Stimulated activated CD4-positive, alpha-beta T cell treated with anti-CD3 and anti-CD28 coated beads, Interleukin-15, amount 100 ng/mL, for 48 hours (primary cell): Measurements from ENCODE around the gene RARB.

Source experiments
- DNase-seq, 2 donors: peaks; one replicate each; pipeline ENCODE4 v3.0.0-alpha.2; 2020; ENCODE audit warnings: low read depth in 2 of 2

The RARB gene

DNA sequence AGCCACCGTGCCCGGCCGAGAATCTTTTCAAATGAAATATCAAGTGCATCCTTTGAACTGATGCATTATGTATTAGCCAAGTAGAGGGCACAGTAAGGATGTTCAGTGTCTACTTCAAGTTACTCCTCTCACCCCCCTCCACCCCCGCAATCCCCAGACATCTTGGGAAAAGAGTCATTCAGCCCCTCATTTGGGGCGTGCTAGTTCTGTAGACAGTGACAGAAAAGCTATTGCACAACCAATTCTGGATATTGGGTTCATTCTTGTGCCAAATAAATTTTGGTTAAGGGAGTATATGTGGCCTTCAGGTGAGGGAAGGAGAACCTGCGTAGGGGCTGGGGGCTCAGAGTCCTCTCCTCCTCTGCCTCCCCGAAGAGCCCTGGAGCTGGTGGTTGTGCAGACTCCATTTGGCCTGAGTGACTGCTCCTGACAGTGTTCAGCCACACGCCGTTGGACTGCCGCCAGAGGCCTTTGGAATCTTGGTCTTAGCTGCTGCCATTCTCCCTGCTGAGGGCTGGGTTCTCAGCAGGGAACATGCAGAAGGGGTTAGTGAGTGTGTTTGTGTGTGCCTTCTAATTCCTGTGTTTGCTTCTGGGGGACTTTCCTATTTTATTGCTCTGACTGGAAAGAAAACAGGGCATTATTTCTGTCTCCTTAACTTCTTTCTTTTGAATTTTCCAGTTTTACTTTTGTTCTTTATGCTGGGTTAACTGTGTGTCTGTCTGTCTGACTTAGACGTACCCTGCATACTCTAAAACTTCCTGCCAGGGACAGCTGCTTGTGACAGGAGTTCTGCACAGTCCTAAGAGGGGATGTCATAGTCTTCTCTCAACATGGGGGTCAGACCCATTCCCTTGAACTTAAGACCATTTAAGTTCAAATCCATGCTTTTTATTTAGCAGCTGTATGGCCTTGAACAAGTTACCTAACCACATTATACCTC, 21.0 kb downstream of the RARB start:
- no peak for DNase-seq

DNA sequence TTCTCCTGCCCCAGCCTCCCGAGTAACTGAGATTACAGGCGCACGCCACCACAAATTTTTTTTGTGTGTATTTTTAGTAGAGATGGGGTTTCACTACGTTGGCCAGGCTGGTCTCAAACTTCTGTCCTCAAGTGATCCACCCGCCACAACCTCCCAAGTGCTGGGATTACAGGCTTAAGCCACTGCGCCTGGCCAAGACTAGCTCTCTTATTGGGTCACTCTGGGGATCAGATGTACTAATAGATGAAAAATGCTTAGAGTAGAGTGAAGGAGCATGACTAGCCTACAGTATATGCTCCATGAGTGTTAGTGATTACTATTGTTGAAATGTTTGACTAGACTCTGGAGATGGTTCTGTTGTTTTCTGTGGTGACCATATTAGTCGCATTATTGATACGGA, 21.8 kb downstream of the RARB start:
- DNase-seq, result no peak

GRCh38 chr3:25452192-25452591, 24.1 kb downstream of the RARB start:
- no peak for DNase-seq

GRCh38 chr3:25452740-25453139, 24.7 kb downstream of the RARB start:
- no peak for DNase-seq

DNA sequence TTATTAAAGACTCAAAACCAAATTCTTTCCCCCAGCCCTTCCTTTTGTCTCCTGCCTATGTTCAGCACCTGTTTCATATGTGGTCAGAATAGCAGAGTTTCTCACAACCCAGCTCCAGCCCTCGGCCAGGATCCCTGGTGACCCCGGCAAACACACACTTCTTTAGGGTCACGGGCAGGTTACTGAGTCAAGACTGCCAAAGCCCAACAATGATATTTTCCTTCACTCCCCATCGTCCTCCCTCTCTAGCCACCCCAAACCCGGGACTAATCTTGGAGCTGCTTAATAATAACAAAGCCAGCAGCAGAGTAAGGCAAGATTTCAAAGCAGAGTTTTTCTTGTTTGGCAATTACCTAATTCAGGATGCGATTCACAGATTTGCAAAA, 25.5 kb downstream of the RARB start:
- no peak for DNase-seq

- no peak for DNase-seq
Observed at GRCh38 chr3:25454005-25454927, 26.2 kb downstream of the RARB start.

- no peak for DNase-seq
Observed at GRCh38 chr3:25455441-25456132, 27.5 kb downstream of the RARB start.

- no peak for DNase-seq
Observed at GRCh38 chr3:25456723-25457670, 28.9 kb downstream of the RARB start.

DNA sequence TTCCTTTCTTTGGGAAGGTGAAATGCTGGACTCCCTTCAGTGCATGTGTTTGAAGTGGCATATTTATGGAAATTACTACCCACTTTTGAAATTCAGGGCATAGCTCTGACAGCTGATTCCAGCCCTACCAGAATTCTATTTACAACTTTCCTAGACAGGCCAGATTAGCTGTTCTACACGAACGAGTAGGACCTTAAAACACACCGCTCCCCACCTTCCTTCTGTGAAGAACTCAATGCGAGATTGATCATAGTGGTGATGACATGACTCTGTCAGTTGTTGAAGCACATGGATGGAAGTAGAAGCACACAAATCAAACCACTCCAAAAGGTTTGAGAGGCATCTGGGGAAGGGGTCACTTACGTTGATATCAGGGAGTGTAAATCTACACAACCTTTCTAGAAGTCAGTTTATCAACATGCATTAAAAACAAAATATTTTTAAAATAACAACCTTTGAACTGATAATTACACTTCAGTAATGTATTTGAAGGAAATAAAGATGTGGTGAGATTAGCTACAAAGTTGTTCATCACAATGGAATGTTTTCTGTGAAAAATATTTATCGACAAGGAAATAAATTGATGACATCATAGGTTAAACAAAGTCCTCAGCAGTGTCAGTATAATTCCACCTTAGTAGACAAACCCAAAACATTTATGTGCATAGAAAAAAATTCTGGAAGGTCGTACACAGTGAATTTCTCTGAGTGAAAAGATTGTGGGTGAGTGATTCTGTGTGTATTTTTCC, 29.8 kb downstream of the RARB start:
- DNase-seq, result no peak

GRCh38 chr3:25458420-25458814, 30.4 kb downstream of the RARB start:
- DNase-seq, result no peak

DNA sequence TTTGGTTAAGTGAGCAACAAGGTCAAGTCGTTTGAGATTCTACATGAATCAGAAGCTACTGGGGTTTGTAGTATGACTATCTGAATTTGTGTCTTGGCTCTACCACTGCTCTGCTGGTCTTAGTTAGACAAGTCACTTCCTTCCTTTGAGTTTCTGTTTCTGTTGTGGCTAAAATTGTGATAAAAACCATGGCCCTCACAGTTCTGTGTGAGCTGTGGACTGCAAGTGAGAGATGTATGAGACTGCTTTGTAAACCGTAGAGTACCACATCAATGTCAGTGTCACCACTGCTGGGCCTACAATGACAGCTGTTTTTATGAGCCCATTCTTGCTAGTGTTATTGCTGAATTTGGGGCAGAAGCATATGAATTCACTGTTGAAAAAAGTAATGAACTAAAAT, 32.7 kb downstream of the RARB start:
- DNase-seq, result no peak

DNA sequence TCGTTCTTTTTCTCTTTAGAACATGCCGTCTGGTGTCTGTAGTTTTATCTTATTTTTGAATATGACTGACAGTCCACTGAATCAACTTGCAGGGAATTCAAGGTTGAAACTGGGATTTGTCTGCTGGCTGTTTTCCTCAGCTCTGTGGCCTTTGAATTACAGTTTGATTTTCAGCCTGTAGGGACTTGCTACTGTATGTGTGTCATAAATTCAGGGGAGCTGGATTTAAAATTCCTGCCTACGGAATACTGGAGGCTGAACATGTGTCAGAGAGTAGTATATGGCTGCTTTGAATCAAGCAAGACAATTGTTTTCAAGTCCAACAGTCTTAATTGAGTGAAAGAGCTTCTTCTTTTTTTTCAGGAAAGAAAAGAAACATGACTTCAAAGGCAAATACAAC, 33.9 kb downstream of the RARB start:
- no peak for DNase-seq

- DNase-seq, result no peak
Observed at GRCh38 chr3:25462495-25462894, 34.4 kb downstream of the RARB start.

- no peak for DNase-seq
Observed at GRCh38 chr3:25463836-25464418, 35.9 kb downstream of the RARB start.

DNA sequence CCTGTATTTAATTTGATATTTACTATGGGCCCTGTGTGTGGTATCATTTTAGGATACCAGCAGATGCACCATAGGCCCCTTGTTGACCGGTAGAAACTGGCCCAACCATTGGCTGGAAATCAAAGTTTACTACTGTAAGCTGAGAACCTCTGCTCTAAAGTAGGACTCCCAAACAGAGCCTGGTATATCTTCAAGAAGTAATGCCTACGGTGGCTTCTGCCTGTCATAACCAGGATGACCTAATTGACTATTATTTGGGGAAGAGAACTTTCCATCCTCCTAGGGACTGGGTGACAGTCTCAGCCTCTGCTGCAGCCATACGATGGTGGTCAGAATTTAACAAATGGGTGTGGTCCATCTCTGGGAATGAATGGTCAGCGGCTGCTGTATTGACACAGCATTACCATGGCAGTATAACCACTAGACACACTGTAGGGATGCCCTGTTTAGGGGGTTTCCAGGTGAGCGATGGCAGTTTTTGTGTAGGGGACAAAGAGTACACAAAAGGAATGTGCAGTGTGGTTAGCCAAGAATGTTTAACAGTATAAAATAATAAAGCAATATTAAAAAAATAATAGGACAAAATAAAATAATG, 37.3 kb downstream of the RARB start:
- no peak for DNase-seq

GRCh38 chr3:25468866-25469319, 40.8 kb downstream of the RARB start:
- no peak for DNase-seq

DNA sequence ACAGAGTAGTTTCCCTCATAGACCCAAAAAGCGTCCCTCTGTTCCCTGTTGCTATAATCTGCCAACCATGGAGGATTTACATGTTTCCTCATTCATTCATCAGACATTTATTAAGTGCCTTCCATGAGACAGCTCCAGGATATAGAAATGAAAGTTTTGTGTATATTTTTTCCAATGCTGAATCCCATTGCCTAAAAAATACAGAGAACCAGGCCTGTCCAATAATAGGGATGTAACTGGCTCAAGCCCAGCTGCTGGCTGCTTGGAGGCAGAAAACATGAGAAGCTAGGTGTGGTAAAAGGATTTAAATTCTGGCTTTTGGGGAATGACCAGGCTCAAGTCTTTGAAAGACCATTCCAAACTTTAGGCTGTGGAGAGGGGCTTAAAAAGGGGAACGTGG, 41.5 kb downstream of the RARB start:
- no peak for DNase-seq

GRCh38 chr3:25471081-25471768, 43.2 kb downstream of the RARB start:
- no peak for DNase-seq

DNA sequence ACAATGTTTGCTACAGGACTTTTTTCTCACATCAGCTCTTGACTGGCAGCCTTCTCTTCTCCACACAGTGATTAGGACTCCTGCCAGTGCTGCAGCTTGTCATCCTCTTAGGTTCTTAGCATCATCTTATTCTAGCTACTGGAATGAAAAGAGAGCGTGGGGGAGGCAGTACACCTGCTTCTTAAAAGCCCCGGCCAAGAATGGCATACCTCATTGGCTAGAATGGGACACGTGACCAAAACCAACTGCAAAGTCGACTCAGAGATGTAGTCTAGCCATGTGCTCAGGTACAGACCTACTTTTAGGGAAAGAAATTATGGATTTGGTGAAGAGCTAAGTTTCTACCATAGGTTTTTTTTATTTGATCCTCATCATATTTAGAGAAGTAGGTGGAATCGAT, 44.1 kb downstream of the RARB start:
- DNase-seq, result no peak
